ENCODE results near the gene MAGOH. TPM values are rescaled to one million over a fixed set of nuclear protein-coding genes. Genes with fewer than 3 reads are reported as not detected.

Gene MAGOH
- total RNA-seq, 2 donors from 2014 or later, result 9.5 to 21.8 TPM

- H3K36me3 ChIP-seq, result peaks cover 15% of the 10 kb centered on the region
- H3K4me3 ChIP-seq, result peak overlapping the region; percentile 94
- DNase-seq (ENCODE audit: low spot score) (no peak), ATAC-seq (ENCODE audit: insufficient number of reproducible peaks, low FRiP score, low read depth) (no peak)
- TF ChIP-seq CTCF (IDR thresholded peaks at IDR 0.05), result no peak
- peaks cover 11 to 25% of the 10 kb centered on the region in 2 donors for H3K4me1 ChIP-seq (ENCODE audit: control insufficient read depth in 1 of 2, low read depth in 2 of 2)
- peak overlapping the region; percentile 52 to 55 for H3K27ac ChIP-seq
- H3K9me3 ChIP-seq, result no peaks in the 10 kb centered on the region
- no peaks in the 10 kb centered on the region for H3K27me3 ChIP-seq (replicated peaks; ENCODE audit: insufficient read depth)
Measured at GRCh38 chr1:53237638-53238037, 680 bp downstream of the MAGOH start.

GRCh38 chr1:53220962-53221286, 17.4 kb downstream of the MAGOH start:
- Histone ChIP-seq H3K36me3 (no peaks in the 10 kb centered on the region), H3K4me3 (peak overlapping the region; percentile 91), H3K4me1 (ENCODE audit: control insufficient read depth in 1 of 2, low read depth in 2 of 2) (peaks cover 3 to 17% of the 10 kb centered on the region in 2 donors), H3K27me3 (replicated peaks; ENCODE audit: insufficient read depth) (no peaks in the 10 kb centered on the region), H3K27ac (peak overlapping the region; percentile 88 to 97), H3K9me3 (no peaks in the 10 kb centered on the region)
- no peak for DNase-seq (ENCODE audit: low spot score)
- TF ChIP-seq CTCF (IDR thresholded peaks at IDR 0.05), result no peak
- no peak for ATAC-seq (ENCODE audit: insufficient number of reproducible peaks, low FRiP score, low read depth)

GRCh38 chr1:53220171-53220961, 18.0 kb downstream of the MAGOH start, which contains the start of gene CZIB:
TSS of gene CZIB (minus strand) at chr1:53220634. CDS start at chr1:53220575, 59 bp downstream.
- Histone ChIP-seq H3K4me3 (peak within 1 kb of the TSS; percentile 91), H3K27me3 (replicated peaks; ENCODE audit: insufficient read depth) (no peaks in the 10 kb centered on the region), H3K36me3 (no peaks in the 10 kb centered on the region), H3K4me1 (ENCODE audit: control insufficient read depth in 1 of 2, low read depth in 2 of 2) (peaks cover 3 to 17% of the 10 kb centered on the region in 2 donors), H3K9me3 (no peaks in the 10 kb centered on the region), H3K27ac (peak within 1 kb of the TSS; percentile 88 to 97)
- peak; percentile 93 for ATAC-seq (ENCODE audit: insufficient number of reproducible peaks, low FRiP score, low read depth)
- TF ChIP-seq CTCF (IDR thresholded peaks at IDR 0.05), result no peak
- DNase-seq (ENCODE audit: low spot score), result peak; percentile 79

- Histone ChIP-seq H3K4me1 (ENCODE audit: control insufficient read depth in 1 of 2, low read depth in 2 of 2) (peaks cover 3 to 17% of the 10 kb centered on the region in 2 donors), H3K9me3 (no peaks in the 10 kb centered on the region), H3K36me3 (no peaks in the 10 kb centered on the region), H3K4me3 (peak overlapping the region; percentile 91), H3K27ac (peak overlapping the region; percentile 88 to 97), H3K27me3 (replicated peaks; ENCODE audit: insufficient read depth) (no peaks in the 10 kb centered on the region)
- ATAC-seq (ENCODE audit: insufficient number of reproducible peaks, low FRiP score, low read depth), result no peak
- no peak for TF ChIP-seq CTCF (IDR thresholded peaks at IDR 0.05)
- DNase-seq (ENCODE audit: low spot score), result no peak
Measured at GRCh38 chr1:53219711-53220110, 18.6 kb downstream of the MAGOH start.

GRCh38 chr1:53218201-53218600, 20.1 kb downstream of the MAGOH start:
- no peak for TF ChIP-seq CTCF (IDR thresholded peaks at IDR 0.05)
- ATAC-seq (ENCODE audit: insufficient number of reproducible peaks, low FRiP score, low read depth), result no peak
- Histone ChIP-seq H3K27me3 (replicated peaks; ENCODE audit: insufficient read depth) (no peaks in the 10 kb centered on the region), H3K4me1 (ENCODE audit: control insufficient read depth in 1 of 2, low read depth in 2 of 2) (peaks cover 3 to 17% of the 10 kb centered on the region in 2 donors), H3K27ac (no peak overlapping the region), H3K36me3 (peaks cover 14% of the 10 kb centered on the region), H3K9me3 (no peaks in the 10 kb centered on the region), H3K4me3 (no peak overlapping the region)
- DNase-seq (ENCODE audit: low spot score), result no peak
